Fibroblast of the aortic adventitia (primary cell): ENCODE measurements around the gene KCNC2. TPM values are rescaled to one million over a fixed set of nuclear protein-coding genes. Genes with fewer than 3 reads are reported as not detected.
A peak's percentile ranks its signal among the peaks of the same experiment; 100 is the strongest.
"Not testable (repeated sequence)": the region's sequence is repeated elsewhere in the genome, so short reads cannot be mapped to it uniquely, and the experiment has no call there.

Source experiments
- DNase-seq: peaks from one replicate; pipeline ENCODE4 v3.0.0-alpha.2; 2010; ENCODE audit warnings: low read depth
- H3K4me3 ChIP-seq: 2 replicates; pipeline ENCODE4 v1.5.1; 2011; ENCODE audit warnings: low read depth, mild to moderate bottlenecking, control low read depth, low read length, moderate library complexity
- total RNA-seq: library from RNA; depleted of rRNA; stranded (reverse); fragments of >200 nt; gene quantifications from 2 replicates; pipeline ENCODE4 v1.2.3, GENCODE V29; 2012; ENCODE audit warnings: low replicate concordance
- TF ChIP-seq, protein P1 (sequence below): IDR thresholded peaks from 2 replicates; pipeline ENCODE4 v1.5.1; 2011; ENCODE audit warnings: mild to moderate bottlenecking, low read length, control low read depth, inconsistent platforms; ENCODE audit not compliant: insufficient read depth

The KCNC2 gene
- total RNA-seq, 1 donor: not detected

DNA sequence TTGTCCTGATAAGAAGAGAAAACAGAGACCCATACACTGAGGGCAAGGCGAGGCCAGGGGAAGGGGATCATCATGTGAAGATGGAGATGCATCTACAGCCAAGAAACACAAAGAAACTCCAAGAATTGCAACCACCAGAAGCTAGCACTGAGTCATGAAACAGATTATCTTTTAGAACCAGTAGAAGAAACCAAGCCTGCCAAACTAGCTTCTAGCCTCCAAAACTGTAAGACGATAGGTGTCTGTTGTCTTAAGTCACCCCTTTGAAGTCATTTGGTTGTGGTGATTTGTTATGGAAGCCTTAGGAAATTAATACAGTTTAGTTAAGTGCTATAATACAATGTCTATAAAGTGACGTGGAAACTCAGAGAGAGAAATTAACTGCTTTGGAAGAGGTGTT lies 15.4 kb downstream of the KCNC2 start:
- no peak overlapping the region for H3K4me3 ChIP-seq
- DNase-seq: no peak
- TF ChIP-seq, protein P1, sequence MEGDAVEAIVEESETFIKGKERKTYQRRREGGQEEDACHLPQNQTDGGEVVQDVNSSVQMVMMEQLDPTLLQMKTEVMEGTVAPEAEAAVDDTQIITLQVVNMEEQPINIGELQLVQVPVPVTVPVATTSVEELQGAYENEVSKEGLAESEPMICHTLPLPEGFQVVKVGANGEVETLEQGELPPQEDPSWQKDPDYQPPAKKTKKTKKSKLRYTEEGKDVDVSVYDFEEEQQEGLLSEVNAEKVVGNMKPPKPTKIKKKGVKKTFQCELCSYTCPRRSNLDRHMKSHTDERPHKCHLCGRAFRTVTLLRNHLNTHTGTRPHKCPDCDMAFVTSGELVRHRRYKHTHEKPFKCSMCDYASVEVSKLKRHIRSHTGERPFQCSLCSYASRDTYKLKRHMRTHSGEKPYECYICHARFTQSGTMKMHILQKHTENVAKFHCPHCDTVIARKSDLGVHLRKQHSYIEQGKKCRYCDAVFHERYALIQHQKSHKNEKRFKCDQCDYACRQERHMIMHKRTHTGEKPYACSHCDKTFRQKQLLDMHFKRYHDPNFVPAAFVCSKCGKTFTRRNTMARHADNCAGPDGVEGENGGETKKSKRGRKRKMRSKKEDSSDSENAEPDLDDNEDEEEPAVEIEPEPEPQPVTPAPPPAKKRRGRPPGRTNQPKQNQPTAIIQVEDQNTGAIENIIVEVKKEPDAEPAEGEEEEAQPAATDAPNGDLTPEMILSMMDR: no peak

DNA sequence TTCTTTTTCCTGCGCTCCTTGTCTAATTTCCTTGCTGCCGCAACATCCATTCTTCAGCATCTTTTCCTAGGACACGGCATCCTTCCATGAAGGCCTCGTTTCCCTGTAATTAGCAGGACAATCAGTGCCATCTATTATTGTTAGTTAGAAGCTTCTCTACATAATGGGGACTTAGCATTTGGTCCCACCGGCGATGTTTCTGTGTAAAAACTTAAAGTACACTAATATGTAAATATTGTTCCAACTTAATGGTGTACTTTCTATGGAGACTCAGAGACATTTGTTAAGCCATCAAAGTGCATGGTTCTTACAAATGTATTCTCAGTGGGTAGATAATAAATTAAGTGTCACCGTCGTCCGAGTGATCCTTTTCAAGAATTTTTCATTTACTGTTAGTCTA lies 17.4 kb downstream of the KCNC2 start:
- TF ChIP-seq, protein P1: no peak
- no peak overlapping the region for H3K4me3 ChIP-seq
- DNase-seq: no peak

DNA sequence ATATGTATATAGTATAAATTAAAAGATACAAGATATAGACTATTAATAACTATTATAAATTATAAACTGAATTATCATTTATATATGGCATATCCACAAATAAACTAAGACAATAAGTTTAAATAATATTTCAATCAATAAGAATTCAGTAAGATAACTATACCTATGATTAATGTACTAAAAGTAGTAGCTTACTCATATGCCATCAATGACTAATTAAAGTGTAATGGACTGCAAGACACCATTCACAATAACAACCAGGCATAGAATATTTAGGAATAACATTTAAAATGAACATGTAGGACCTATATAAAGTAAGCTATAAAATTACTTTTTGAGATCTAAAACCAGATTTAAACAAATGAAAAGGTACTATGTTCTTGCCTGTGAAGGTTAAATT lies 18.8 kb downstream of the KCNC2 start:
- TF ChIP-seq, protein P1: no peak
- no peak overlapping the region for H3K4me3 ChIP-seq
- DNase-seq: no peak

DNA sequence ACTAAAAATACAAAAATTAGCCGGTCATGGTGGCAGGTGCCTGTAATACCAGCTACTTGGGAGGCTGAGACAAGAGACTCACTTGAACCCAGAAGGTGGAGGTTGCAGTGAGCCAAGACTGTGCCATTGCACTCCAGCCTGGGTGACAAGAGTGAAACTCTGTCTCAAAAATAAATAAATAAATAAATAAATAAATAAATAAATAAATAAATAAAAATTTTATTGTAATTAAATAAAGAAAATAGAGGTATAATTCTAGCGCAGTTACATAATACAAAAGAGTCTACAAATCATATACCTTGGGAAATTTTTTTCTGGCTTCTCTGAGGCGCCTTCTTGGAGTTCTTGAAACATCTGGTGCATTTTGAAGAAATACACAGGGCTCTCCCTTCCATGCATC lies 23.8 kb downstream of the KCNC2 start:
- DNase-seq, H3K4me3 ChIP-seq: not testable (repeated sequence)

DNA sequence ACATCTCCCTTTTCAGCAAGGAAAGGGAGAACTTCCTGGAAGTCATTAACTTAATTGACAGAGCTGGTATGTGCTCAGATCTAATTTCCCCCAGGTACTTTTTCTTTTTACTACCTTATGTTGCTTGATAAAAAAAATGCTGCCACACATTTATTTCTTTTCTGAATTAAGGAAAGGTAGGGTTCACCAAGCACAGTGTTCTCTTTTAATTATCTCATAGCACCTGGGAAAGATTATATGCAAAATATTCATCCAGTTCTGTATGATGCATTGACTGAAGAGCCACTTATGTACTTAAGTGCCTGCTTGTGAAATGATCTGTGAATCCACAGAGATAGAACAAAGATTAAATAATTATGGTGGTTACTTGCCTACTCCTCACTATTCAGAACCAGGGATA lies 25.1 kb downstream of the KCNC2 start:
- TF ChIP-seq, protein P1: no peak
- H3K4me3 ChIP-seq: no peak overlapping the region
- no peak for DNase-seq

DNA sequence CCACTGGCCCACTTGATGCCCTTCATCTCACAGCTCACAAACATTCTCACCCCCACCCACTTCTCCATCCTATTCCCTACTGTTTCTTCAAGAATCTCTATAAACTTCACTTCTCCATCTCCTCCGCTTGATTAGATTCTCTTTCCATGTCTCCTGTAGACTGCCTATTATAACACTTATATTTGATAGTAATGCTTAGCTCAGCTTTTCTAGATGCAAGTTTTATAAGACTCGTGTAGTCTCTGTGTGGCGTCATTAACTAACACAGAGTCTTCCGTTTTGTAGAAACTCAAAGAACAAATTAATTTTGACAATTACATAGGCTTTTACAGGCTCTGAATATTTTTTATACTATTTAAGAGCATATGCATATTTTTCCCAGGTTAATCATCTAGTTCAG lies 25.7 kb downstream of the KCNC2 start:
- no peak for DNase-seq
- TF ChIP-seq, protein P1: no peak
- no peak overlapping the region for H3K4me3 ChIP-seq

DNA sequence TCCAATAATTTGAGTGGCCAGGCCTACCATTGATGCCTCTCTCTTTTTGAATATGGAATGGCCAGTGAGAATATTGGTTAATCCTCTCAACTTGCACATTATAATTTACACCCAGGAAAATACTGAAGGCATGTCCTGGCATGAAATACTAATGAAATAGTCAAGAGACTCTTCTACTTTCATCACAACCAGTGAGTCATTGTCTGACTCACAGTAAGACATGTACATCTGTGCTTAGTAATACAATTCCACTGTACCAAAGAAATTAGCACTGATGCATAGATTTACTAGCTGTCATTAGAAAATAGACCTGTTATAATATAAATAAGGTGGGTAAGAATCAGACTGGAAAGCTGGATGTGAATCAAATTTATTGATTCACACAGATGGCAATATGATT lies 31.6 kb downstream of the KCNC2 start:
- H3K4me3 ChIP-seq: no peak overlapping the region
- peak; percentile 90 for DNase-seq
- TF ChIP-seq, protein P1: no peak
